SK-N-SH (cell line): ENCODE results near the gene PCDHA12. TPM values are rescaled to one million over a fixed set of nuclear protein-coding genes. Genes with fewer than 3 reads are reported as not detected.

Source experiments
- CTCF ChIA-PET: fragments of 300-600, 350-600 bp; formaldehyde crosslinking; extraction: SDS; loops from one replicate; lab custom pipeline; 2021; lab: Yijun Ruan, JAX
- POLR2A ChIA-PET: fragments of 350-600 bp; sonication (Branson Sonifier 250); formaldehyde crosslinking; extraction: SDS; loops from one replicate; lab custom pipeline; 2020; ENCODE audit warnings: antibody characterized with exemption, inconsistent platforms; lab: Yijun Ruan, JAX
- DNase-seq: peaks from one replicate; pipeline ENCODE4 v3.0.0; 2012
- H2AFZ ChIP-seq: fragments of 200-600 bp; sonication (generic); 2 replicates; pipeline ENCODE4 v1.8.1; 2016; ENCODE audit warnings: antibody characterized with exemption, mild to moderate bottlenecking, low read depth
- H3F3A ChIP-seq: fragments of 200-600 bp; sonication (generic); replicated peaks from 2 replicates; pipeline ENCODE3; 2016; ENCODE audit warnings: antibody characterized with exemption, mild to moderate bottlenecking; ENCODE audit not compliant: insufficient read depth
- H3K27ac ChIP-seq, 2 experiments: fragments of 200-500 bp in 1 of 2; fragments of 200-600 bp in 1 of 2; sonication (Bioruptor generic) in 1 of 2; sonication (generic), shearing (Covaris generic) in 1 of 2; 2 replicates each; pipeline versions ENCODE4 v1.5.1 to v1.6.1; 2014 to 2016; ENCODE audit warnings: low read depth in 2 of 2, inconsistent platforms in 1 of 2, low read length in 1 of 2, mild to moderate bottlenecking in 1 of 2, mixed read lengths in 1 of 2
- H3K27me3 ChIP-seq: fragments of 200-600 bp; sonication (generic), shearing (Covaris generic); 2 replicates; pipeline ENCODE4 v1.6.1; 2016; ENCODE audit warnings: mixed run types; ENCODE audit not compliant: insufficient read depth
- H3K36me3 ChIP-seq, 2 experiments: fragments of 200-500 bp in 1 of 2; fragments of 200-600 bp in 1 of 2; sonication (Bioruptor generic) in 1 of 2; sonication (generic) in 1 of 2; replicated peaks in 1 of 2; 2 replicates each; pipeline versions ENCODE3 to v1.5.1; 2014 to 2016; ENCODE audit warnings: low read length in 1 of 2, mild to moderate bottlenecking in 1 of 2; ENCODE audit not compliant: insufficient read depth in 2 of 2, control insufficient read depth in 1 of 2
- H3K4me1 ChIP-seq, 2 experiments: fragments of 200-500 bp in 1 of 2; fragments of 200-600 bp in 1 of 2; sonication (Bioruptor generic) in 1 of 2; sonication (generic), shearing (Covaris generic) in 1 of 2; 2 replicates each; pipeline versions ENCODE4 v1.5.1 to v1.6.1; 2014 to 2016; ENCODE audit warnings: low read depth in 1 of 2, low read length in 1 of 2, mixed run types in 1 of 2; ENCODE audit not compliant: insufficient read depth in 2 of 2, control insufficient read depth in 1 of 2
- H3K4me2 ChIP-seq: fragments of 200-600 bp; sonication (generic), shearing (Covaris generic); 2 replicates; pipeline ENCODE4 v1.6.1; 2017; ENCODE audit warnings: mixed run types
- H3K4me3 ChIP-seq, 2 experiments: fragments of 200-500 bp in 1 of 2; fragments of 200-600 bp in 1 of 2; sonication (Bioruptor generic) in 1 of 2; sonication (generic), shearing (Covaris generic) in 1 of 2; 2 replicates each; pipeline versions ENCODE4 v1.5.1 to v1.8.1; 2014 to 2016; ENCODE audit warnings: low read depth in 2 of 2, inconsistent platforms in 1 of 2, low read length in 1 of 2, mild to moderate bottlenecking in 1 of 2, mixed read lengths in 1 of 2, moderate library complexity in 1 of 2
- H3K79me2 ChIP-seq: fragments of 200-600 bp; sonication (generic); 2 replicates; pipeline ENCODE4 v1.8.1; 2017; ENCODE audit warnings: mild to moderate bottlenecking; ENCODE audit not compliant: insufficient read depth
- H3K9ac ChIP-seq: fragments of 200-600 bp; sonication (generic); 2 replicates; pipeline ENCODE4 v1.6.1; 2017; ENCODE audit warnings: mixed run types
- H3K9me2 ChIP-seq: fragments of 200-600 bp; sonication (generic); 2 replicates; pipeline ENCODE4 v1.6.1; 2017; ENCODE audit warnings: mixed run types
- H3K9me3 ChIP-seq: fragments of 200-600 bp; sonication (generic); 2 replicates; pipeline ENCODE4 v1.6.1; 2017; ENCODE audit warnings: mixed run types, mild to moderate bottlenecking, moderate library complexity
- H4K20me1 ChIP-seq: fragments of 200-600 bp; sonication (generic); 2 replicates; pipeline ENCODE4 v1.6.1; 2017; ENCODE audit warnings: mild to moderate bottlenecking, mixed run types; ENCODE audit not compliant: insufficient read depth
- CHD2 ChIP-seq: fragments of 150-350 bp; IDR thresholded peaks from 2 replicates; pipeline ENCODE4 v1.6.1; 2018; ENCODE audit warnings: low read length; ENCODE audit not compliant: partially characterized antibody
- FOSL2 ChIP-seq: IDR thresholded peaks from 2 replicates; pipeline ENCODE4 v1.4.0; 2012; ENCODE audit warnings: low read depth, mild to moderate bottlenecking, moderate library complexity, borderline replicate concordance
- GABPA ChIP-seq: IDR thresholded peaks from 2 replicates; pipeline ENCODE4 v1.4.0; 2012; ENCODE audit warnings: low read depth, mild to moderate bottlenecking
- WGBS: methylation state at CpG from one replicate; pipeline ENCODE4 v1.1.6; 2017; ENCODE audit warnings: low lambda C conversion rate; 5-methylcytosine and 5-hydroxymethylcytosine counted together
- polyA plus RNA-seq, 3 experiments: library from polyadenylated mRNA; depleted of rRNA; stranded (reverse); fragments of >200 nt; gene quantifications; 2 replicates each; pipeline ENCODE4 v1.2.3, GENCODE V29; 2012

PCDHA12 gene
- polyA plus RNA-seq, 1 of the 3 experiments (the other 2 are of a cell fraction): 0.54 TPM

DNA sequence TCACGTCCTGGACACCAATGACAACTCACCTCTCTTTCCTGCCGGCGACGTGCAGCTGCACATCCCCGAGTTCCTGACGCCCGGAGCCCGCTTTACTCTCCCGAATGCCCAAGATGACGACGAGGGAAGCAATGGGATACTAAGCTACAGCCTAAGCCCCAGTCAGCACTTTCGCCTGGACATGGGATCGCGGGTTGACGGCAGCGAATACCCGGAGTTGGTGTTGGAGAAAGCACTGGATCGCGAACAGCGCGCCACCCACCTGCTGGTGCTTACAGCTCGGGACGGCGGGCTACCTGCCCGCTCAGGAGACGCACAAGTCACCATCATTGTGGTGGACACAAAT, 52.1 kb downstream of the PCDHA12 start:
- Histone ChIP-seq H3K79me2 (no peaks in the 10 kb centered on the region), H3K9ac (no peak overlapping the region), H3K27me3 (no peaks in the 10 kb centered on the region), H4K20me1 (no peaks in the 10 kb centered on the region), H3K36me3 (no peaks in the 10 kb centered on the region), H3K27ac (no peak overlapping the region), H3K4me1 (peaks cover 0 to 7% of the 10 kb centered on the region in 2 experiments; a peak in 2 of 4 replicates), H3K9me3 (no peaks in the 10 kb centered on the region), H2AFZ (no peak overlapping the region), H3K9me2 (no peaks in the 10 kb centered on the region), H3K4me3 (peak overlapping the region; percentile 54 to 62), H3F3A (no peaks in the 10 kb centered on the region), H3K4me2 (peak overlapping the region; percentile 81)
- TF ChIP-seq FOSL2: no peak
- TF ChIP-seq CHD2: no peak
- TF ChIP-seq GABPA: no peak
- 88% methylated on average over 23 of the region's 26 CpGs for WGBS
- ChIA-PET POLR2A (interaction anchor here (2.0 to 2.8 kb wide), 3 partner anchors 39 to 113 kb away, joined by 14 to 54 read pairs (median 19); partner anchors contain the start of gene PCDHAC2), CTCF (interaction anchor here (0.9 to 5.0 kb wide), 25 partner anchors 9 to 120 kb away, joined by 3 to 194 read pairs (median 10); partner anchors contain the start of genes PCDHA12, PCDHA4, PCDHA8 and PCDHAC2)
- no peak for DNase-seq

Other genes starting within 250 kb of the PCDHA12 start
- gene CD14, start 242.1 kb upstream of the PCDHA12 start, polyA plus RNA-seq (2012; rRNA removed): 0.12 and 0.19 TPM in 2 replicates
- 27.7 and 31.7 TPM in 2 replicates for gene TMCO6, start 235.9 kb upstream of the PCDHA12 start, polyA plus RNA-seq (2012; rRNA removed)
- 202 and 211 TPM in 2 replicates for gene NDUFA2, start 227.7 kb upstream of the PCDHA12 start, polyA plus RNA-seq (2012; rRNA removed)
- 105 and 113 TPM in 2 replicates for gene IK, start 227.5 kb upstream of the PCDHA12 start, polyA plus RNA-seq (2012; rRNA removed)
- gene WDR55, start 210.4 kb upstream of the PCDHA12 start, polyA plus RNA-seq (2012; rRNA removed): 28.3 and 32.7 TPM in 2 replicates
- gene DND1, start 201.7 kb upstream of the PCDHA12 start, polyA plus RNA-seq (2012; rRNA removed): 1.2 and 2.1 TPM in 2 replicates
- gene HARS1, start 183.9 kb upstream of the PCDHA12 start, polyA plus RNA-seq (2012; rRNA removed): 124 and 135 TPM in 2 replicates
- gene HARS2, start 183.9 kb upstream of the PCDHA12 start, polyA plus RNA-seq (2012; rRNA removed): 40.8 and 54.5 TPM in 2 replicates
- 30.9 and 42.2 TPM in 2 replicates for gene ZMAT2, start 174.9 kb upstream of the PCDHA12 start, polyA plus RNA-seq (2012; rRNA removed)
- 0.16 and 0.21 TPM in 2 replicates for gene PCDHA1, start 89.2 kb upstream of the PCDHA12 start, polyA plus RNA-seq (2012; rRNA removed)
- not detected in 2 replicates for gene PCDHA2, start 80.5 kb upstream of the PCDHA12 start, polyA plus RNA-seq (2012; rRNA removed)
- 0.02 TPM in 1 of 2 replicates, not detected in the other for gene PCDHA3, start 74.3 kb upstream of the PCDHA12 start, polyA plus RNA-seq (2012; rRNA removed)
- gene PCDHA4, start 68.2 kb upstream of the PCDHA12 start, polyA plus RNA-seq (2012; rRNA removed): 1.2 and 1.4 TPM in 2 replicates
- gene PCDHA5, start 53.7 kb upstream of the PCDHA12 start, polyA plus RNA-seq (2012; rRNA removed): 0.02 TPM in 2 replicates
- 0.02 and 0.03 TPM in 2 replicates for gene PCDHA6, start 47.3 kb upstream of the PCDHA12 start, polyA plus RNA-seq (2012; rRNA removed)
- gene PCDHA7, start 41.0 kb upstream of the PCDHA12 start, polyA plus RNA-seq (2012; rRNA removed): 0.15 and 0.16 TPM in 2 replicates
- 0.54 and 0.63 TPM in 2 replicates for gene PCDHA8, start 34.1 kb upstream of the PCDHA12 start, polyA plus RNA-seq (2012; rRNA removed)
- gene PCDHA9, start 26.9 kb upstream of the PCDHA12 start, polyA plus RNA-seq (2012; rRNA removed): 0.02 TPM in 2 replicates
- gene PCDHA10, start 19.4 kb upstream of the PCDHA12 start, polyA plus RNA-seq (2012; rRNA removed): 0.02 TPM in 2 replicates
- not detected in 2 replicates for gene PCDHA11, start 6.4 kb upstream of the PCDHA12 start, polyA plus RNA-seq (2012; rRNA removed)
- not detected in 2 replicates for gene PCDHA13, start 6.8 kb downstream of the PCDHA12 start, polyA plus RNA-seq (2012; rRNA removed)
- gene PCDHAC1, start 51.0 kb downstream of the PCDHA12 start, polyA plus RNA-seq (2012; rRNA removed): 0.08 and 0.21 TPM in 2 replicates
- gene PCDHAC2, start 91.2 kb downstream of the PCDHA12 start, polyA plus RNA-seq (2012; rRNA removed): 0.39 and 0.76 TPM in 2 replicates
- gene PCDHB1, start 176.1 kb downstream of the PCDHA12 start, polyA plus RNA-seq (2012; rRNA removed): not detected in 2 replicates
- 1.6 and 1.8 TPM in 2 replicates for gene PCDHB2, start 219.3 kb downstream of the PCDHA12 start, polyA plus RNA-seq (2012; rRNA removed)
- gene PCDHB3, start 225.2 kb downstream of the PCDHA12 start, polyA plus RNA-seq (2012; rRNA removed): 1.7 and 2.2 TPM in 2 replicates
- 0.36 and 0.51 TPM in 2 replicates for gene PCDHB4, start 246.5 kb downstream of the PCDHA12 start, polyA plus RNA-seq (2012; rRNA removed)